A673 (cell line): ENCODE measurements around the gene SLC17A2.

ENCODE experiments used
- CTCF ChIP-seq: fragments of 300-800, 200-600 bp; sonication (generic); conservative IDR thresholded peaks from 2 replicates; pipeline ENCODE4 v1.5.1; 2017; ENCODE audit warnings: low read depth, mild to moderate bottlenecking, antibody characterized with exemption, low read length, moderate library complexity, mixed read lengths
- EZH2 ChIP-seq: fragments of 200-600 bp; sonication (generic); IDR thresholded peaks from 2 replicates; pipeline ENCODE4 v1.6.1; 2017; ENCODE audit warnings: borderline replicate concordance, low read depth, mild to moderate bottlenecking, mixed read lengths, antibody characterized with exemption, low read length; ENCODE audit not compliant: poor library complexity, severe bottlenecking

DNA sequence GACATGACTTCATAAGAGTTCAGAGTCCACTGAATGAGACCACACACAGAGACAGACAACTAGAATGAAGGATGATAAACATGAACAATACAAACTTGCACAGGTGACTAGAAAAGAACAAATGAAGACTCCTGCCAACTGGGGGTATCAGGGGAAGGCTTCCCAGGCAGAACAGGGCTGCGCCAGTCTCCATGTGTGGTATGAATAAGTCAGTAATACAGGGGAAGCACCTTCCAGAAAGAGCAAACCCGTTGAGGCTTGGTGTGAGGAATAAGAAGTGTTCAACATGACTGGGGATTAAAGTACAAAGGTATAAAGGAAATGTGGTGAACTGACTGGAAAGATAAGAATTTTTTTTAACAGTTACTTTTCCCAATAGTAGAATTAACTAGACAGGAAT is 3.7 kb upstream of the SLC17A2 start:
- TF ChIP-seq CTCF: no peak
- no peak for TF ChIP-seq EZH2
